Transverse colon (tissue), 4 donors: ENCODE measurements around the gene CKLF. TPM values are rescaled to one million over a fixed set of nuclear protein-coding genes. Genes with fewer than 3 reads are reported as not detected.
"Not testable (repeated sequence)": the region's sequence is repeated elsewhere in the genome, so short reads cannot be mapped to it uniquely, and the experiment has no call there.

Source experiments
- DNase-seq: peaks from one replicate; pipeline ENCODE4 v3.0.0-alpha.2; 2019
- H3K27ac ChIP-seq, 4 donors: fragments of 200-600 bp; sonication (generic); 2 replicates each; pipeline ENCODE4 v1.5.1; 2016 to 2018; ENCODE audit warnings: inconsistent platforms in 4 of 4
- H3K27me3 ChIP-seq: fragments of 200-600 bp; sonication (generic); 2 replicates; pipeline ENCODE4 v1.5.1; 2017; ENCODE audit warnings: inconsistent platforms
- H3K36me3 ChIP-seq, 4 donors: fragments of 200-600 bp; sonication (generic); 2 replicates each; pipeline ENCODE4 v1.5.1; 2017 to 2019; ENCODE audit warnings: inconsistent platforms in 4 of 4
- H3K4me1 ChIP-seq, 4 donors: fragments of 200-600 bp; sonication (generic); 2 replicates each; pipeline ENCODE4 v1.5.1; 2017 to 2020; ENCODE audit warnings: inconsistent platforms in 4 of 4
- H3K4me3 ChIP-seq, 4 donors: fragments of 200-600 bp; sonication (generic); 1 replicate in 1 of 4; 2 replicates in 3 of 4; pipeline versions ENCODE4 v1.5.1 to v1.6.1; 2017 to 2019; ENCODE audit warnings: inconsistent platforms in 4 of 4
- H3K9me3 ChIP-seq, 2 donors: fragments of 200-600 bp; sonication (generic); 2 replicates each; pipeline ENCODE4 v1.5.1; 2017 to 2019; ENCODE audit warnings: inconsistent platforms in 2 of 2
- EP300 ChIP-seq: sonication (generic); formaldehyde crosslinking; IDR thresholded peaks from one replicate; pipeline ENCODE4 v1.6.1; 2017; ENCODE audit warnings: antibody characterized with exemption, low read depth
- POLR2A ChIP-seq: fragments of 450-650 bp; IDR thresholded peaks from one replicate; pipeline ENCODE4 v1.6.1; 2016; ENCODE audit warnings: antibody characterized with exemption, mild to moderate bottlenecking, moderate library complexity
- POLR2AphosphoS5 ChIP-seq, 3 donors: sonication (generic); formaldehyde crosslinking; IDR thresholded peaks; one replicate each; pipeline ENCODE4 v1.6.1; 2016; ENCODE audit warnings: antibody characterized with exemption in 3 of 3
- WGBS, 2 donors: methylation state at CpG; one replicate each; pipeline ENCODE4 v1.1.5; 2018; ENCODE audit warnings: low coverage in 1 of 2; 5-methylcytosine and 5-hydroxymethylcytosine counted together
- in situ Hi-C, 4 donors: fragments of 200-750 bp; cut with MboI; loops; one replicate each; pipeline versions ENCODE4 v1.15.0 to v1.15.1; 2017; ENCODE audit warnings: low sequenced_read_pairs in 3 of 4, low pct_ligation_motif_present in 1 of 4, low pct_unique_long_range_greater_than_20kb in 1 of 4
- intact Hi-C: fragments of 100-400 bp; cut with DNase I; formaldehyde crosslinking; loops from one replicate; pipeline ENCODE4 v1.15.1; 2023; ENCODE audit warnings: low total_unique reads
- total RNA-seq, 4 donors: library from RNA; depleted of rRNA; stranded (reverse); fragments of >200 nt; gene quantifications; one replicate each; pipeline ENCODE4 v1.1.0, GENCODE V29; 2016
- TF ChIP-seq, protein P1 (sequence below), 5 experiments: fragments of 200-600 bp in 3 of 5; fragments of 450-650 bp in 2 of 5; sonication (generic) in 3 of 5; IDR thresholded peaks; 1 replicate in 2 of 5; 2 replicates in 3 of 5; pipeline ENCODE4 v1.5.1; 2016 to 2017; ENCODE audit warnings: antibody characterized with exemption in 5 of 5, inconsistent platforms in 3 of 5, mild to moderate bottlenecking in 2 of 5, moderate library complexity in 1 of 5

Gene CKLF
- total RNA-seq, 4 donors from 2014 or later, result 25.3 to 108 (median 39.1) TPM

DNA sequence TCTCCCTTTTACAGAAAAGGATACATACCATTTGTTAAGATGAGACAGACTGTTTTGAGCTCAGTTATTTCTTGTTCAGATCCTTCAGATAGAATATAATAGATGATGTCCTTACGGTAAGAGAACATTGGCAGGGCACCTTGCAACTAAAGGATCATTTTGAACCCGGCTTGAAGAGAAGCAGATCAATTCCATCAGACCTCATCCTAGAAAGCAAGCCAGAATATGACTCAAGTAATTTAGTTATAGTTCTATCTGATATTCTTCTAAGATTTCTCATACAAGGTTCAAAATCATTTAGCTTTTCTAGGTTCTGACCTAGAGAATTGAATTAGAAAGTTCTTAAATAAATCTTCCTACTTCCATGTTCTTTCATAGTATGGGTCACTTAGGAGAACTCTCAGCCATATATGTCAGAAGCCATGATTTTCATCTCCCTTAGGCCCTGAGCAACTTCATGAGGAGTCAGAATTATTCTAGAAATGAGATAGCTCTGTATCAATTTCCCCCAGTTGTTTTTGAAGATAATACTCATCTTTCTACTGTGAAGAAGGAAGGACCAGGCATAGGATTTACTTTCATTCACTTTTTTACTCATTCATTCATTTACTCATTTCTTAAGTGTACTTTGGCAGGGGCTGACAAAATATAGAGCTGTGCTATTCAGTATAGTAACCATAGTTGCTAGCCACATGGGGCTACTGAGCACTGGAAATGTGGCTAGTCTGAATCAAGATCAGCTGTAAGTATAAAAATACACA, 11.4 kb downstream of the CKLF start:
- Histone ChIP-seq H3K36me3 (peaks cover 0 to 27% (median 5%) of the 10 kb centered on the region in 4 donors), H3K27ac (no peak overlapping the region), H3K9me3 (no peaks in the 10 kb centered on the region), H3K4me1 (no peaks in the 10 kb centered on the region), H3K4me3 (no peak overlapping the region), H3K27me3 (no peaks in the 10 kb centered on the region)
- no peak for DNase-seq
- in situ Hi-C loops, result no loop called here
- intact Hi-C loops, result no loop called here
- 92 to 100% methylated on average over 1 to 2 of the region's 2 CpGs for WGBS, 2 donors
- TF ChIP-seq POLR2A (no peak), EP300 (no peak), POLR2AphosphoS5 (IDR thresholded peaks at IDR 0.05) (no peak)
- TF ChIP-seq, protein P1, sequence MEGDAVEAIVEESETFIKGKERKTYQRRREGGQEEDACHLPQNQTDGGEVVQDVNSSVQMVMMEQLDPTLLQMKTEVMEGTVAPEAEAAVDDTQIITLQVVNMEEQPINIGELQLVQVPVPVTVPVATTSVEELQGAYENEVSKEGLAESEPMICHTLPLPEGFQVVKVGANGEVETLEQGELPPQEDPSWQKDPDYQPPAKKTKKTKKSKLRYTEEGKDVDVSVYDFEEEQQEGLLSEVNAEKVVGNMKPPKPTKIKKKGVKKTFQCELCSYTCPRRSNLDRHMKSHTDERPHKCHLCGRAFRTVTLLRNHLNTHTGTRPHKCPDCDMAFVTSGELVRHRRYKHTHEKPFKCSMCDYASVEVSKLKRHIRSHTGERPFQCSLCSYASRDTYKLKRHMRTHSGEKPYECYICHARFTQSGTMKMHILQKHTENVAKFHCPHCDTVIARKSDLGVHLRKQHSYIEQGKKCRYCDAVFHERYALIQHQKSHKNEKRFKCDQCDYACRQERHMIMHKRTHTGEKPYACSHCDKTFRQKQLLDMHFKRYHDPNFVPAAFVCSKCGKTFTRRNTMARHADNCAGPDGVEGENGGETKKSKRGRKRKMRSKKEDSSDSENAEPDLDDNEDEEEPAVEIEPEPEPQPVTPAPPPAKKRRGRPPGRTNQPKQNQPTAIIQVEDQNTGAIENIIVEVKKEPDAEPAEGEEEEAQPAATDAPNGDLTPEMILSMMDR (IDR thresholded peaks at IDR 0.05), result no peak

DNA sequence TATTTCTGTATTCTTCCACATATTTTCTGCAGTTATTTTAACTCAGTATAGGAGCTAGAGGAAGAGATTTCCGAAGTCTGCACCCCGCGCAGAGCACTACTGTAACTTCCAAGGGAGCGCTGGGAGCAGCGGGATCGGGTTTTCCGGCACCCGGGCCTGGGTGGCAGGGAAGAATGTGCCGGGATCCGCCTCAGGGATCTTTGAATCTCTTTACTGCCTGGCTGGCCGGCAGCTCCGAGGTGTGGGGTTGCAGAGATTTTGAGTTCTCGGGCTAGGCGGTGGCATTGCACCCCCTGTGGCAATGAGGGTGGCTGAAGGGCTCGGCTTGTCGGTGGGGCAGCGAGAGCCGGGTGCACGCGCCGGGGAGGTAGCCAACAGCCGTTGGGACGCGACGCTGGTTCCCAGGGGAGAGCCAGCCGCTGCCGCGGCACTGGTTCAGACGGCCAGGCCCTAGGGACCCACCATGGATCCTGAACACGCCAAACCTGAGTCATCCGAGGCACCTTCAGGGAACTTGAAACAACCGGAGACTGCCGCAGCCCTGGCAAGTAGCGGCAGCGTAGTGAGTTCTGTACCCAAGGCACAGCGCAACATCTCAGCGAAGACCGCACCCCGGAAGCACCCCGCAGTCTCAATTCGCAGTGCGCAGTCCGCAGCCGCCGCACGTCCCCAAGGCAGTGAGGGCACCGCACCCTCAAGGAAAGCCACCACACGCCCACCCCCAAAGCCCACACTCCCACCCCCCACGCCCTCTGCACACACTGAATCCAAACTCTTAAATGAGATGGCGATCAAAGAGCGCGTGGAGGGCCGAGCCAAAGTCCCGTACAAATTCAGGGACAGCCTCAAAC, 13.9 kb downstream of the CKLF start, which contains the start of gene CMTM1:
CMTM1 (plus strand) TSS at position 389 of the 851 bp plus-strand sequence; CDS start at position 464, 75 bp downstream.
- Histone ChIP-seq H3K27ac (no peak within 1 kb of the TSS), H3K4me3 (no peak within 1 kb of the TSS), H3K36me3 (peaks cover 0 to 27% (median 5%) of the 10 kb centered on the region in 4 donors), H3K9me3 (no peaks in the 10 kb centered on the region), H3K27me3 (no peaks in the 10 kb centered on the region), H3K4me1 (peaks cover 0 to 11% (median 5%) of the 10 kb centered on the region in 4 donors)
- in situ Hi-C loops (no loop called here), intact Hi-C loops (no loop called here)
- DNase-seq, result no peak
- 92 to 98% methylated on average over 9 to 54 of the region's 54 CpGs for WGBS, 2 donors
- TF ChIP-seq, protein P1 (IDR thresholded peaks at IDR 0.05), result no peak
- TF ChIP-seq EP300, result no peak
- TF ChIP-seq POLR2AphosphoS5 (IDR thresholded peaks at IDR 0.05), result no peak
- no peak for TF ChIP-seq POLR2A

DNA sequence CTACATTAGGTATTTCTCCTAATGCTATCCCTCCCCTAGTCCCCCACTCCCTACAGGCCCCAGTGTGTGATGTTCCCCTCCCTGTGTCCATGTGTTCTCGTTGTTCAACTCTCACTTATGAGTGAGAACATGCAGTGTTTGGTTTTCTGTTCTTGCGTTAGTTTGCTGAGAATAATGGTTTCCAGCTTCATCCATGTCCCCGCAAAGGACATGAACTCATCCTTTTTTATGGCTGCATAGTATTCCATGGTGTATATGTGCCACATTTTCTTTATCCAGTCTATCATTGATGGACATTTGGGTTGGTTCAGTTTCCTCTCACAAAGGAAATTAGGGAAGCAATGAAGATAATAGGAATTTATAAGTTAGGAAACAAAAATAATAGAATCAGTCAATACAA, 14.9 kb downstream of the CKLF start:
- Histone ChIP-seq H3K4me1 (peaks cover 0 to 11% (median 5%) of the 10 kb centered on the region in 4 donors), H3K36me3 (peaks cover 0 to 27% (median 5%) of the 10 kb centered on the region in 4 donors)
- WGBS, 2 donors, result 98 to 100% methylated on average over 3 of the region's 3 CpGs
- in situ Hi-C loops, intact Hi-C loops, DNase-seq, H3K27me3 ChIP-seq, H3K9me3 ChIP-seq, H3K27ac ChIP-seq, H3K4me3 ChIP-seq: not testable (repeated sequence)

DNA sequence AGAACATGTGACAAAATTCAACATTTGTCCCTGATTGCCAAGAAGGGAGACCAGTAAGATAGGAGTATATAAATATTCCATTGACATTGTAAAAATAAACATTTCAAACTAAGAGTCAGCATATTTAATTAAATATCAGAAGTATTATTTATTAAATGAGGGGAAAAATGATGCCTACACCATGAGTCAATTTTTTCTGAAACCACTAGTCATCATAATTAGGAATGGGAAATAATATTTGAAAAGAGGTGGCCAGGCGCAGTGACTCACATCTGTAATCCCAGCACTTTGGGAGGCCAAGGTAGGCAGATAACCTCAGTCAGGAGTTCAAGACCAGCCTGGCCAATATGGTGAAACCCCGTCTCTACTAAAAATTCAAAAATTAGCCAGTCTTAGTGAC, 16.0 kb downstream of the CKLF start:
- intact Hi-C loops, result no loop called here
- TF ChIP-seq EP300, result no peak
- TF ChIP-seq POLR2AphosphoS5 (IDR thresholded peaks at IDR 0.05), result no peak
- TF ChIP-seq POLR2A, result no peak
- TF ChIP-seq, protein P1 (IDR thresholded peaks at IDR 0.05), result no peak
- H3K4me3 ChIP-seq, result no peak overlapping the region
- H3K27ac ChIP-seq, result no peak overlapping the region
- H3K4me1 ChIP-seq, result peaks cover 0 to 11% (median 5%) of the 10 kb centered on the region in 4 donors
- in situ Hi-C loops, result no loop called here
- DNase-seq, result no peak
- no peaks in the 10 kb centered on the region for H3K27me3 ChIP-seq
- no peaks in the 10 kb centered on the region for H3K9me3 ChIP-seq
- H3K36me3 ChIP-seq, result peaks cover 0 to 27% (median 5%) of the 10 kb centered on the region in 4 donors
- WGBS, 2 donors, result 95 to 100% methylated on average over 1 to 2 of the region's 2 CpGs
